Activated CD8-positive, alpha-beta memory T cell treated with anti-CD3 and anti-CD28 coated beads for 24 hours (primary cell): ENCODE data around the gene ACIN1.

Experiments
- DNase-seq: peaks from one replicate; pipeline ENCODE4 v3.0.0-alpha.2; 2020

The ACIN1 gene

GRCh38 chr14:23009483-23009938, 85.4 kb downstream of the ACIN1 start:
- DNase-seq, result no peak

DNA sequence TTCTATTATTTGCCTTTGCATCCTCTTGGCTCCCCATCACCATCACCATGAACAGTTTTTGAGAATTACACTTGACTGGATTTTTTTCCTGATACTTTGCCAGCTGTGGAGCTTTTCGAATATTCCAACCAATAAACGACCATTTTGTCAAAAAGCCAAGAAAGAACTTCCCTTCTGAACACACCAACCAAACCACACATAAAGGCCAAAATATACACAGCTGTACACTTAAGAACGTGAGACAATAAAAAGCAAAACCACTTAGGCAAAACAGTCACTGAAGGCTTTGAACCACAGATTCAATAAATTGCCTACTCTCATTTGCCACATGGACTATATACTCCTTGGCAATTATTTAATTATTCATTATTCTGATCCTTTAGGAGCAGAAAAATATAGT, 86.1 kb downstream of the ACIN1 start:
- no peak for DNase-seq
